HepG2 (cell line): ENCODE data around the gene CADM1. TPM values are rescaled to one million over a fixed set of nuclear protein-coding genes. Genes with fewer than 3 reads are reported as not detected.

Experiments
- BCL3 ChIP-seq: sonication (generic); formaldehyde crosslinking; IDR thresholded peaks from 2 replicates; pipeline ENCODE4 v1.5.1; 2020; ENCODE audit warnings: mild to moderate bottlenecking, missing genetic modification reagents, moderate library complexity
- CCDC6 ChIP-seq: sonication (generic); formaldehyde crosslinking; IDR thresholded peaks from 2 replicates; pipeline ENCODE4 v1.8.1; 2022; ENCODE audit warnings: mild to moderate bottlenecking, missing genetic modification reagents, moderate library complexity
- CREBL2 ChIP-seq: sonication (generic); formaldehyde crosslinking; IDR thresholded peaks from 2 replicates; pipeline ENCODE4 v1.8.1; 2023; ENCODE audit warnings: missing genetic modification reagents, mild to moderate bottlenecking, borderline replicate concordance
- HMG20B ChIP-seq: conservative IDR thresholded peaks from 2 replicates; pipeline ENCODE4 v1.6.1; 2016; ENCODE audit warnings: missing genetic modification reagents, missing compliant biosample characterization
- ISX ChIP-seq: sonication (generic); formaldehyde crosslinking; conservative IDR thresholded peaks from 2 replicates; pipeline ENCODE4 v1.5.0; 2020; ENCODE audit warnings: missing genetic modification reagents
- LRRFIP1 ChIP-seq: sonication (generic); formaldehyde crosslinking; conservative IDR thresholded peaks from 2 replicates; pipeline ENCODE4 v1.4.0; 2020; ENCODE audit warnings: missing genetic modification reagents
- MXD3 ChIP-seq: IDR thresholded peaks from 2 replicates; pipeline ENCODE4 v1.6.1; 2016; ENCODE audit warnings: mild to moderate bottlenecking, missing biosample characterization, missing genetic modification reagents
- NFYB ChIP-seq: sonication (generic); formaldehyde crosslinking; IDR thresholded peaks from 2 replicates; pipeline ENCODE4 v1.4.0; 2020; ENCODE audit warnings: missing genetic modification reagents
- POLR2AphosphoS5 ChIP-seq: IDR thresholded peaks from 2 replicates; pipeline ENCODE4 v1.6.1; 2012; ENCODE audit warnings: low read depth, low read length
- RFX5 ChIP-seq: IDR thresholded peaks from 2 replicates; pipeline ENCODE4 v1.6.1; 2011; ENCODE audit warnings: low read depth, low read length, improper control_type of control experiment
- SAP130 ChIP-seq: IDR thresholded peaks from 2 replicates; pipeline ENCODE4 v1.6.1; 2016; ENCODE audit warnings: low read depth
- SPEN ChIP-seq: sonication (generic); formaldehyde crosslinking; IDR thresholded peaks from 2 replicates; pipeline ENCODE4 v1.5.1; 2020; ENCODE audit warnings: low read depth, mild to moderate bottlenecking, missing genetic modification reagents
- ZC3H13 ChIP-seq: sonication (generic); formaldehyde crosslinking; IDR thresholded peaks from 2 replicates; pipeline ENCODE4 v1.8.1; 2023; ENCODE audit warnings: mild to moderate bottlenecking, missing genetic modification reagents, moderate library complexity
- ZEB1 ChIP-seq: IDR thresholded peaks from 2 replicates; pipeline ENCODE4 v1.6.1; 2012; ENCODE audit warnings: mild to moderate bottlenecking, low read depth, inconsistent platforms; ENCODE audit not compliant: insufficient replicate concordance
- ZNF124 ChIP-seq: sonication (generic); formaldehyde crosslinking; IDR thresholded peaks from 2 replicates; pipeline ENCODE4 v1.4.0; 2020; ENCODE audit warnings: missing genetic modification reagents
- ZNF205 ChIP-seq: IDR thresholded peaks from 2 replicates; pipeline ENCODE4 v1.6.1; 2018; ENCODE audit warnings: missing biosample characterization, missing genetic modification reagents
- ZNF362 ChIP-seq: sonication (generic); formaldehyde crosslinking; IDR thresholded peaks from 2 replicates; pipeline ENCODE4 v1.4.0; 2020; ENCODE audit warnings: missing genetic modification reagents, mild to moderate bottlenecking, borderline replicate concordance
- ZNF446 ChIP-seq: sonication (generic); formaldehyde crosslinking; IDR thresholded peaks from 2 replicates; pipeline ENCODE4 v1.5.0; 2020; ENCODE audit warnings: mild to moderate bottlenecking, missing genetic modification reagents
- ZNF484 ChIP-seq: sonication (generic); formaldehyde crosslinking; IDR thresholded peaks from 2 replicates; pipeline ENCODE4 v1.5.1; 2020; ENCODE audit warnings: mild to moderate bottlenecking, low read depth, missing genetic modification reagents, borderline replicate concordance
- ZNF563 ChIP-seq: sonication (generic); formaldehyde crosslinking; IDR thresholded peaks from 2 replicates; pipeline ENCODE4 v1.8.0; 2022; ENCODE audit warnings: mild to moderate bottlenecking, moderate library complexity, missing genetic modification reagents
- ZNF589 ChIP-seq: sonication (generic); formaldehyde crosslinking; conservative IDR thresholded peaks from 2 replicates; pipeline ENCODE4 v1.8.0; 2022; ENCODE audit warnings: mild to moderate bottlenecking, moderate library complexity, missing genetic modification reagents
- ZNF644 ChIP-seq: IDR thresholded peaks from 2 replicates; pipeline ENCODE4 v1.6.1; 2016; ENCODE audit warnings: low read depth
- ZNF772 ChIP-seq: sonication (generic); formaldehyde crosslinking; IDR thresholded peaks from 2 replicates; pipeline ENCODE4 v1.5.0; 2020; ENCODE audit warnings: mild to moderate bottlenecking, missing genetic modification reagents
- polyA plus RNA-seq, 8 experiments: library from polyadenylated mRNA; depleted of rRNA in 3 of 8; stranded (reverse) in 7 of 8; unstranded in 1 of 8; fragments of >200 nt; fragmentation: Illumina TruSeq in 4 of 8; extraction: Trizol in 4 of 8; gene quantifications; 2 replicates each; pipeline versions ENCODE4 v1.2.1 to v1.2.3, GENCODE V29; 2011 to 2016; ENCODE audit warnings: low read depth in 4 of 8, missing spikeins in 1 of 8, mixed read lengths in 1 of 8; ENCODE audit not compliant: insufficient read depth in 1 of 8
- total RNA-seq, 5 experiments: library from RNA; depleted of rRNA; stranded (reverse); fragments of >200 nt; fragmentation: Illumina TruSeq; extraction: Trizol; gene quantifications; 2 replicates each; pipeline ENCODE4 v1.2.3, GENCODE V29; 2016; ENCODE audit warnings: low read depth in 1 of 5

CADM1 gene
- total and polyA plus RNA-seq, 2 of the 13 experiments (the other 11 are each of a cell fraction or from before 2014, with no cell fraction given) = 71.3 to 122 TPM

GRCh38 chr11:115504276-115505158 is at the start of gene CADM1 (continued):
- TF ChIP-seq ZC3H13 (CRISPR knock-in tag) (peak; percentile 52; the same call in 1 of the 2 replicates), MXD3 (peak; percentile 83), HMG20B (CRISPR knock-in tag) (peak; percentile 77), ZEB1 (peak; percentile 62), ZNF446 (no peak), CREBL2 (no peak), ZNF362 (CRISPR knock-in tag) (no peak; the same call in 1 of the 2 replicates), ISX (CRISPR knock-in tag) (0 out of 2 replicates have a peak, but pooled peaks have one; percentile 81), RFX5 (no peak), LRRFIP1 (CRISPR knock-in tag) (no peak), ZNF563 (CRISPR knock-in tag) (peak; percentile 70), ZNF484 (CRISPR knock-in tag) (no peak), SPEN (no peak), ZNF589 (CRISPR knock-in tag) (peak; percentile 69; the same call in 1 of the 2 replicates), SAP130 (CRISPR knock-in tag) (peak; percentile 85), POLR2AphosphoS5 (peak; percentile 93), ZNF124 (CRISPR knock-in tag) (peak; percentile 66; the same call in 1 of the 2 replicates), ZNF644 (CRISPR knock-in tag) (no peak), ZNF772 (CRISPR knock-in tag) (peak; percentile 34; the same call in 1 of the 2 replicates), ZNF205 (CRISPR knock-in tag) (peak; percentile 39; the same call in 1 of the 2 replicates), CCDC6 (CRISPR knock-in tag) (peak; percentile 19; the same call in 1 of the 2 replicates), NFYB (CRISPR knock-in tag) (peak; percentile 82), BCL3 (CRISPR knock-in tag) (0 out of 2 replicates have a peak, but pooled peaks have one; percentile 27)
